Aorta (tissue), 5 donors: ENCODE data around the gene SLC25A24. TPM values are rescaled to one million over a fixed set of nuclear protein-coding genes. Genes with fewer than 3 reads are reported as not detected.

Experiments
- ATAC-seq: fragments of 200-7000 bp; cut with Tn5 transposase; one replicate; pipeline ENCODE4 v1.9.1; 2022; ENCODE audit warnings: moderate library complexity; ENCODE audit not compliant: low FRiP score
- DNase-seq, 2 donors: peaks; one replicate each; pipeline ENCODE4 v3.0.0-alpha.2; 2020
- H3K27ac ChIP-seq, 2 donors: one replicate each; pipeline ENCODE4 v1.5.1; 2013; ENCODE audit warnings: low read length in 2 of 2, mild to moderate bottlenecking in 2 of 2, moderate library complexity in 2 of 2, control low read depth in 1 of 2, inconsistent platforms in 1 of 2, low read depth in 1 of 2
- H3K27me3 ChIP-seq, 2 donors: one replicate each; pipeline ENCODE4 v1.6.1; 2013; ENCODE audit warnings: control low read depth in 1 of 2, low read length in 1 of 2, mild to moderate bottlenecking in 1 of 2, moderate library complexity in 1 of 2; ENCODE audit not compliant: insufficient read depth in 2 of 2, control insufficient read depth in 1 of 2
- H3K36me3 ChIP-seq, 2 donors: one replicate each; pipeline ENCODE4 v1.6.1; 2013; ENCODE audit warnings: control low read depth in 1 of 2, low read length in 1 of 2, mild to moderate bottlenecking in 1 of 2; ENCODE audit not compliant: insufficient read depth in 2 of 2, control insufficient read depth in 1 of 2
- H3K4me1 ChIP-seq, 2 donors: one replicate each; pipeline ENCODE4 v1.6.1; 2013; ENCODE audit warnings: low read length in 2 of 2, control low read depth in 1 of 2, mild to moderate bottlenecking in 1 of 2, moderate library complexity in 1 of 2; ENCODE audit not compliant: insufficient read depth in 2 of 2, control insufficient read depth in 1 of 2
- H3K4me3 ChIP-seq, 2 donors: one replicate each; pipeline ENCODE4 v1.5.1; 2013; ENCODE audit warnings: low read length in 2 of 2, control low read depth in 1 of 2, mild to moderate bottlenecking in 1 of 2
- H3K9me3 ChIP-seq: one replicate; pipeline ENCODE4 v1.6.1; 2013; ENCODE audit warnings: mild to moderate bottlenecking, low read length; ENCODE audit not compliant: control insufficient read depth
- WGBS, 2 donors: extraction: QIAGEN DNeasy Blood & Tissue Kit; methylation state at CpG; one replicate each; pipeline ENCODE4 v1.1.7; 2013; 5-methylcytosine and 5-hydroxymethylcytosine counted together
- intact Hi-C, 2 donors: fragments of 100-400 bp; cut with DNase I; formaldehyde crosslinking; loops; one replicate each; pipeline versions ENCODE4 v1.14.2 to v1.15.0; 2022
- polyA plus RNA-seq, 2 donors: library from polyadenylated mRNA; stranded (reverse); fragments of 200-250 nt; gene quantifications; one replicate each; pipeline ENCODE4 v1.2.3, GENCODE V29; 2013
- total RNA-seq, 2 donors: library from RNA; stranded (reverse); fragmentation: NEBNext Ultra II Directional; extraction: Animal tissue kit (Norgen Biotek cat#: 25700); gene quantifications; one replicate each; pipeline ENCODE4 v1.2.1, GENCODE V29; 2021
- donor health status: healthy with polysubstance abuse.
- donor health status: Bipolar disorder and iron deficiency.
- donor health status: DM: no; HTN: no; CAD: no.
- donor health status: DM: no; HTN: no; CAD: no.
- donor health status: DM: yes; HTN: yes; CAD: no.

The SLC25A24 gene
- total and polyA plus RNA-seq, 4 donors: 15.0 to 28.1 (median 22.9) TPM

GRCh38 chr1:108108119-108108518, 92.0 kb downstream of the SLC25A24 start:
- Histone ChIP-seq H3K4me3 (no peak overlapping the region), H3K9me3 (no peaks in the 10 kb centered on the region), H3K4me1 (no peaks in the 10 kb centered on the region), H3K27ac (no peak overlapping the region), H3K27me3 (no peaks in the 10 kb centered on the region), H3K36me3 (no peaks in the 10 kb centered on the region)
- DNase-seq: no peak
- ATAC-seq: no peak
- intact Hi-C loops: no loop called here

GRCh38 chr1:108107658-108108057, 92.5 kb downstream of the SLC25A24 start:
- Histone ChIP-seq H3K36me3 (no peaks in the 10 kb centered on the region), H3K4me3 (no peak overlapping the region), H3K27me3 (no peaks in the 10 kb centered on the region), H3K9me3 (no peaks in the 10 kb centered on the region), H3K4me1 (no peaks in the 10 kb centered on the region), H3K27ac (no peak overlapping the region)
- WGBS, 2 donors: 60 to 63% methylated on average over 4 of the region's 4 CpGs
- intact Hi-C loops: no loop called here
- DNase-seq (no peak), ATAC-seq (no peak)

- Histone ChIP-seq H3K9me3 (no peaks in the 10 kb centered on the region), H3K4me1 (no peaks in the 10 kb centered on the region), H3K27me3 (peaks cover 0 to 5% of the 10 kb centered on the region in 2 donors), H3K36me3 (no peaks in the 10 kb centered on the region), H3K27ac (no peak overlapping the region), H3K4me3 (no peak overlapping the region)
- DNase-seq (no peak), ATAC-seq (no peak)
- intact Hi-C loops: no loop called here
- 30 to 37% methylated on average over 1 of the region's 1 CpG for WGBS, 2 donors
Measured at GRCh38 chr1:108106775-108107174, 93.4 kb downstream of the SLC25A24 start.

GRCh38 chr1:108100148-108100547, 100.0 kb downstream of the SLC25A24 start:
- intact Hi-C loops: no loop called here
- Histone ChIP-seq H3K36me3 (no peaks in the 10 kb centered on the region), H3K27ac (no peak overlapping the region), H3K4me1 (no peaks in the 10 kb centered on the region), H3K4me3 (no peak overlapping the region), H3K9me3 (no peaks in the 10 kb centered on the region), H3K27me3 (peaks cover 0 to 5% of the 10 kb centered on the region in 2 donors)
- ATAC-seq (no peak), DNase-seq (no peak)
- WGBS, 2 donors: 92 to 94% methylated on average over 1 of the region's 1 CpG

GRCh38 chr1:108097018-108097417, 103.1 kb downstream of the SLC25A24 start:
- H3K27ac ChIP-seq: no peak overlapping the region
- H3K9me3 ChIP-seq: no peaks in the 10 kb centered on the region
- no peak overlapping the region for H3K4me3 ChIP-seq
- peaks cover 0 to under 1% of the 10 kb centered on the region in 2 donors for H3K27me3 ChIP-seq
- no peak for ATAC-seq
- intact Hi-C loops: no loop called here
- DNase-seq: no peak
- H3K36me3 ChIP-seq: no peaks in the 10 kb centered on the region
- H3K4me1 ChIP-seq: no peaks in the 10 kb centered on the region

GRCh38 chr1:108096089-108096488, 104.1 kb downstream of the SLC25A24 start:
- DNase-seq (no peak), ATAC-seq (no peak)
- Histone ChIP-seq H3K27ac (no peak overlapping the region), H3K9me3 (no peaks in the 10 kb centered on the region), H3K27me3 (no peaks in the 10 kb centered on the region), H3K4me1 (no peaks in the 10 kb centered on the region), H3K36me3 (no peaks in the 10 kb centered on the region), H3K4me3 (no peak overlapping the region)
- intact Hi-C loops: no loop called here
- 68 to 69% methylated on average over 4 of the region's 4 CpGs for WGBS, 2 donors

- Histone ChIP-seq H3K27me3 (no peaks in the 10 kb centered on the region), H3K4me3 (no peak overlapping the region), H3K27ac (no peak overlapping the region), H3K36me3 (no peaks in the 10 kb centered on the region), H3K9me3 (no peaks in the 10 kb centered on the region), H3K4me1 (no peaks in the 10 kb centered on the region)
- no peak for ATAC-seq
- DNase-seq: no peak
- intact Hi-C loops: no loop called here
- WGBS, 2 donors: 5 to 10% methylated on average over 1 of the region's 1 CpG
Measured at GRCh38 chr1:108089477-108089876, 110.7 kb downstream of the SLC25A24 start.

GRCh38 chr1:108085628-108086027, 114.5 kb downstream of the SLC25A24 start:
- H3K4me1 ChIP-seq: no peaks in the 10 kb centered on the region
- intact Hi-C loops: no loop called here
- 66 to 75% methylated on average over 1 of the region's 1 CpG for WGBS, 2 donors
- DNase-seq (no peak), ATAC-seq (no peak)
- H3K9me3 ChIP-seq: no peaks in the 10 kb centered on the region
- H3K36me3 ChIP-seq: no peaks in the 10 kb centered on the region
- no peak overlapping the region for H3K4me3 ChIP-seq
- peaks cover 0 to 3% of the 10 kb centered on the region in 2 donors for H3K27me3 ChIP-seq
- H3K27ac ChIP-seq: no peak overlapping the region

- Histone ChIP-seq H3K36me3 (no peaks in the 10 kb centered on the region), H3K27me3 (peaks cover 0 to 3% of the 10 kb centered on the region in 2 donors), H3K9me3 (no peaks in the 10 kb centered on the region), H3K27ac (no peak overlapping the region), H3K4me1 (no peaks in the 10 kb centered on the region), H3K4me3 (no peak overlapping the region)
- no peak for DNase-seq
- 61 to 77% methylated on average over 6 of the region's 6 CpGs for WGBS, 2 donors
- ATAC-seq: no peak
- intact Hi-C loops: no loop called here
Measured at GRCh38 chr1:108084866-108085477, 115.2 kb downstream of the SLC25A24 start.
